Measurements from ENCODE around the gene C11orf16.
"Not testable (repeated sequence)": the region's sequence is repeated elsewhere in the genome, so short reads cannot be mapped to it uniquely, and the experiment has no call there.

Gene C11orf16

GRCh38 chr11:8961401-8961800, 28.7 kb upstream of the C11orf16 start:
- Histone ChIP-seq H3K9me3 (ENCODE audit: control insufficient read depth, low read length) (no peaks in the 10 kb centered on the region), H3K9ac (ENCODE audit: low read length) (no peak overlapping the region), H3K4me1 (ENCODE audit: control insufficient read depth, insufficient read depth, low read length) (peaks cover 25% of the 10 kb centered on the region), H3K36me3 (ENCODE audit: control insufficient read depth, insufficient read depth, low read length) (no peaks in the 10 kb centered on the region), H3K4me3 (ENCODE audit: low read length) (no peak overlapping the region), H3K27me3 (ENCODE audit: control insufficient read depth, insufficient read depth, low read length) (no peaks in the 10 kb centered on the region)

GRCh38 chr11:8959546-8960166, 26.9 kb upstream of the C11orf16 start:
- no peaks in the 10 kb centered on the region for H3K36me3 ChIP-seq (ENCODE audit: control insufficient read depth, insufficient read depth, low read length)
- H3K4me3 ChIP-seq (ENCODE audit: low read length), result no peak overlapping the region
- H3K9me3 ChIP-seq (ENCODE audit: control insufficient read depth, low read length), result no peaks in the 10 kb centered on the region
- H3K27me3 ChIP-seq (ENCODE audit: control insufficient read depth, insufficient read depth, low read length), result no peaks in the 10 kb centered on the region
- peak overlapping the region; percentile 54 for H3K9ac ChIP-seq (ENCODE audit: low read length)
- H3K4me1 ChIP-seq (ENCODE audit: control insufficient read depth, insufficient read depth, low read length), result peaks cover 21% of the 10 kb centered on the region

- Histone ChIP-seq H3K36me3 (ENCODE audit: control insufficient read depth, insufficient read depth, low read length) (no peaks in the 10 kb centered on the region), H3K27me3 (ENCODE audit: control insufficient read depth, insufficient read depth, low read length) (no peaks in the 10 kb centered on the region), H3K4me1 (ENCODE audit: control insufficient read depth, insufficient read depth, low read length) (peaks cover 7% of the 10 kb centered on the region), H3K9me3 (ENCODE audit: control insufficient read depth, low read length) (no peaks in the 10 kb centered on the region), H3K9ac (ENCODE audit: low read length) (no peak overlapping the region), H3K4me3 (ENCODE audit: low read length) (no peak overlapping the region)
Observed at GRCh38 chr11:8956860-8957259, 24.1 kb upstream of the C11orf16 start.

- no peaks in the 10 kb centered on the region for H3K9me3 ChIP-seq (ENCODE audit: control insufficient read depth, low read length)
- H3K4me1 ChIP-seq (ENCODE audit: control insufficient read depth, insufficient read depth, low read length), result no peaks in the 10 kb centered on the region
- H3K27me3 ChIP-seq (ENCODE audit: control insufficient read depth, insufficient read depth, low read length), result no peaks in the 10 kb centered on the region
- no peak overlapping the region for H3K9ac ChIP-seq (ENCODE audit: low read length)
- H3K36me3 ChIP-seq (ENCODE audit: control insufficient read depth, insufficient read depth, low read length), result no peaks in the 10 kb centered on the region
- no peak overlapping the region for H3K4me3 ChIP-seq (ENCODE audit: low read length)
Observed at GRCh38 chr11:8948886-8949285, 16.1 kb upstream of the C11orf16 start.

- Histone ChIP-seq H3K36me3 (ENCODE audit: control insufficient read depth, insufficient read depth, low read length) (no peaks in the 10 kb centered on the region), H3K9me3 (ENCODE audit: control insufficient read depth, low read length) (no peaks in the 10 kb centered on the region), H3K27me3 (ENCODE audit: control insufficient read depth, insufficient read depth, low read length) (no peaks in the 10 kb centered on the region), H3K4me1 (ENCODE audit: control insufficient read depth, insufficient read depth, low read length) (no peaks in the 10 kb centered on the region), H3K9ac (ENCODE audit: low read length) (no peak overlapping the region), H3K4me3 (ENCODE audit: low read length) (no peak overlapping the region)
Observed at GRCh38 chr11:8947230-8947943, 14.6 kb upstream of the C11orf16 start.

GRCh38 chr11:8942518-8943066, 9.8 kb upstream of the C11orf16 start, which contains the start of gene ASCL3:
TSS of gene ASCL3 (minus strand) at chr11:8943016. CDS start at chr11:8938161, 4,855 bp downstream.
- H3K36me3 ChIP-seq (ENCODE audit: control insufficient read depth, insufficient read depth, low read length), result no peaks in the 10 kb centered on the region
- no peaks in the 10 kb centered on the region for H3K27me3 ChIP-seq (ENCODE audit: control insufficient read depth, insufficient read depth, low read length)
- no peak within 1 kb of the TSS for H3K9ac ChIP-seq (ENCODE audit: low read length)
- H3K4me3 ChIP-seq (ENCODE audit: low read length), result no peak within 1 kb of the TSS
- no peaks in the 10 kb centered on the region for H3K9me3 ChIP-seq (ENCODE audit: control insufficient read depth, low read length)
- no peaks in the 10 kb centered on the region for H3K4me1 ChIP-seq (ENCODE audit: control insufficient read depth, insufficient read depth, low read length)

- no peaks in the 10 kb centered on the region for H3K27me3 ChIP-seq (ENCODE audit: control insufficient read depth, insufficient read depth, low read length)
- H3K9ac ChIP-seq (ENCODE audit: low read length), result no peak overlapping the region
- no peaks in the 10 kb centered on the region for H3K4me1 ChIP-seq (ENCODE audit: control insufficient read depth, insufficient read depth, low read length)
- H3K9me3 ChIP-seq (ENCODE audit: control insufficient read depth, low read length), result no peaks in the 10 kb centered on the region
- H3K36me3 ChIP-seq (ENCODE audit: control insufficient read depth, insufficient read depth, low read length), result no peaks in the 10 kb centered on the region
- no peak overlapping the region for H3K4me3 ChIP-seq (ENCODE audit: low read length)
Observed at GRCh38 chr11:8941341-8942103, 8.8 kb upstream of the C11orf16 start.

- H3K9ac ChIP-seq (ENCODE audit: low read length), result no peak overlapping the region
- H3K4me1 ChIP-seq (ENCODE audit: control insufficient read depth, insufficient read depth, low read length), result no peaks in the 10 kb centered on the region
- H3K36me3 ChIP-seq (ENCODE audit: control insufficient read depth, insufficient read depth, low read length), result no peaks in the 10 kb centered on the region
- no peaks in the 10 kb centered on the region for H3K27me3 ChIP-seq (ENCODE audit: control insufficient read depth, insufficient read depth, low read length)
- no peaks in the 10 kb centered on the region for H3K9me3 ChIP-seq (ENCODE audit: control insufficient read depth, low read length)
- H3K4me3 ChIP-seq (ENCODE audit: low read length), result no peak overlapping the region
Observed at GRCh38 chr11:8937659-8938058, 4.9 kb upstream of the C11orf16 start.

- Histone ChIP-seq H3K27me3 (ENCODE audit: control insufficient read depth, insufficient read depth, low read length) (no peaks in the 10 kb centered on the region), H3K9ac (ENCODE audit: low read length) (no peak overlapping the region), H3K4me3 (ENCODE audit: low read length) (no peak overlapping the region), H3K36me3 (ENCODE audit: control insufficient read depth, insufficient read depth, low read length) (no peaks in the 10 kb centered on the region), H3K4me1 (ENCODE audit: control insufficient read depth, insufficient read depth, low read length) (no peaks in the 10 kb centered on the region), H3K9me3 (ENCODE audit: control insufficient read depth, low read length) (no peaks in the 10 kb centered on the region)
Observed at GRCh38 chr11:8937159-8937558, 4.4 kb upstream of the C11orf16 start.

- not testable (repeated sequence) for H3K27me3 ChIP-seq (ENCODE audit: control insufficient read depth, insufficient read depth, low read length); H3K9ac ChIP-seq (ENCODE audit: low read length)
Observed at GRCh38 chr11:8935789-8936188, 3.0 kb upstream of the C11orf16 start.

GRCh38 chr11:8934742-8935488, 2.2 kb upstream of the C11orf16 start:
- Histone ChIP-seq H3K36me3 (ENCODE audit: control insufficient read depth, insufficient read depth, low read length) (no peaks in the 10 kb centered on the region), H3K27me3 (ENCODE audit: control insufficient read depth, insufficient read depth, low read length) (no peaks in the 10 kb centered on the region), H3K9me3 (ENCODE audit: control insufficient read depth, low read length) (no peaks in the 10 kb centered on the region), H3K9ac (ENCODE audit: low read length) (no peak overlapping the region), H3K4me3 (ENCODE audit: low read length) (no peak overlapping the region), H3K4me1 (ENCODE audit: control insufficient read depth, insufficient read depth, low read length) (no peaks in the 10 kb centered on the region)

More at GRCh38 chr11:8935789-8936188, 3.0 kb upstream of the C11orf16 start:
- not testable (repeated sequence) for H3K4me3 ChIP-seq (ENCODE audit: low read length); H3K9me3 ChIP-seq (ENCODE audit: control insufficient read depth, low read length); H3K4me1 ChIP-seq (ENCODE audit: control insufficient read depth, insufficient read depth, low read length); H3K36me3 ChIP-seq (ENCODE audit: control insufficient read depth, insufficient read depth, low read length)
